Stimulated activated naive CD8-positive, alpha-beta T cell treated with anti-CD3 and anti-CD28 coated beads, Interleukin-15, Interleukin-2, amounts not matched to agents 100 ng/mL and 50 ng/mL, for 24 hours (primary cell): Measurements from ENCODE around the gene PHGDH.
A peak's percentile ranks its signal among the peaks of the same experiment; 100 is the strongest.

Source experiments
- H3K27ac Mint-ChIP-seq: one replicate; pipeline ENCODE4 v1.8.0; 2021; ENCODE audit warnings: mild to moderate bottlenecking, mixed read lengths
- H3K27me3 Mint-ChIP-seq: one replicate; pipeline ENCODE4 v1.8.0; 2021; ENCODE audit warnings: mixed read lengths
- H3K36me3 Mint-ChIP-seq: one replicate; pipeline ENCODE4 v1.8.0; 2021; ENCODE audit warnings: low read depth, mixed read lengths
- H3K4me1 Mint-ChIP-seq: one replicate; pipeline ENCODE4 v1.8.0; 2021; ENCODE audit warnings: low read depth, mixed read lengths
- H3K4me3 Mint-ChIP-seq: one replicate; pipeline ENCODE4 v1.8.0; 2021; ENCODE audit warnings: mild to moderate bottlenecking, mixed read lengths
- H3K9me3 Mint-ChIP-seq: one replicate; pipeline ENCODE4 v1.8.0; 2021; ENCODE audit warnings: mixed read lengths

Gene PHGDH

DNA sequence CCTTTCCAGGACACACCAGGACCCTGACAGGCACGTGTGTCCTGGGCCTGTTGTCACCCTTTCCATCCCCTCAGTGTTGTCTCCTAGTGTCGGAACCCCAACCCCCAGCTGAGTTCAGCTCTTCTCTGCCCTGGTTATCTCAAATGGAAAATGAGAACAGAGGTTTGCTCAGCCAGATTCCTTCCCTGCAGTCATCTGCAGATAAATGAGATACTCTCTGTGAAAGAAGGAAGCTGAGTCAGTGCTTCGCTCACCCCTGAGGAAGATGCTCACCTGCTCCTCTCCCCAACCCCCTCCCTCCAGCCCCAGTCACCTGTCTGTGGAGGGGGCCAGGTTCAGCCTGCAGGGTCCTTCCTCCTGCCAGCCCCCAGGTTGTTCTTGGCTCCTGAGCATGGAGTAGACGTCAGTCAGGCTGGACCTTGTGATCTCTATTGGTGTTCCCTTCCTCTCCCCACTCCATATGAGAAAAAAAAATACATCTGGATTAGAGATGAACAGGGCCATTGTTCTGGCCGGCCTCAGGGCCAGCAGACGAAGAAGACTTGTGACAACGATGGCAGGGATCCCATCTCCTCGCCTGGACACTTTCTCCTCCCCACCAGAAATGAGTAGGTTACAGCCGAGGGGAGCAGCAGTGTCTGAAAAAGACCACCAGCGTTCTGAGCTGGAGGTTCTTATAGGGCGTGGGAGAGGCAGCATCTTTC is 20.9 kb downstream of the PHGDH start:
- no peak overlapping the region for H3K4me3 Mint-ChIP-seq
- peaks cover 46% of the 10 kb centered on the region for H3K36me3 Mint-ChIP-seq
- no peaks in the 10 kb centered on the region for H3K9me3 Mint-ChIP-seq
- H3K4me1 Mint-ChIP-seq = no peaks in the 10 kb centered on the region
- H3K27ac Mint-ChIP-seq = no peak overlapping the region
- H3K27me3 Mint-ChIP-seq = no peaks in the 10 kb centered on the region

DNA sequence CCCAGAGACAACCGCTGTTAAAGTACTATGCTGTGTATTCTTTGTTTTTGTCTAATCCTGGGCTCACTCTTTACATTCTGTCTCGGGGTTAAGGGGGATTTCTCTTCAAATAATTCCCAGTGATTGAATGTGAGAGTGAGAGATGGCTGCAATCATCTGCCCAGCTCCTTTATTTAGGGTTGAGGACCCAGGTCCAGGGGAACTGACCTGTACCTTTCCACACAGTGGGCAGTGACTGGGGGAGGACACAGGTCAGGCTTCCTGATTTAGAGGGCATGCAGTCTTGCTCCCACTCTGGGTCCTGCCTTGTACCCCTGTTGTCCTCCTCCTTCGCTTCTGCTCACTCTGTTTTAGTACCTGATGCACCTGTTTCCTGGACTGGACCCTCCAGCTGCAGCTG is 22.0 kb downstream of the PHGDH start:
- Mint-ChIP-seq H3K27me3 (no peaks in the 10 kb centered on the region), H3K9me3 (no peaks in the 10 kb centered on the region), H3K4me1 (no peaks in the 10 kb centered on the region), H3K27ac (no peak overlapping the region), H3K36me3 (peaks cover 41% of the 10 kb centered on the region), H3K4me3 (no peak overlapping the region)

DNA sequence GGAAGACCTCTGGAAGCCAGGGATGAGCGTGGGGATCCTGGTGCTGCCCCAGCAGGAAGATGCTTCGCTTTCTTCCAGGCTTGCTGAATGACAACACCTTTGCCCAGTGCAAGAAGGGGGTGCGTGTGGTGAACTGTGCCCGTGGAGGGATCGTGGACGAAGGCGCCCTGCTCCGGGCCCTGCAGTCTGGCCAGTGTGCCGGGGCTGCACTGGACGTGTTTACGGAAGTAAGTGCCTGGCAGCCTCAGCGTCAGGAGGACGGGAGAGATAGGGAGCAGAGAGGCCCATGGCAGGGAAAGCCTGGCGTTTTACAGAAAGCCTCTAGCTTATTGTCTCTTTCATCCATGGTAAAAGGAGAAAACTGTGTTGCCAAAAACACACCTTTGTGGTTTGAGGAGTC is 23.5 kb downstream of the PHGDH start:
- Mint-ChIP-seq H3K9me3 (no peaks in the 10 kb centered on the region), H3K36me3 (peaks cover 27% of the 10 kb centered on the region), H3K4me1 (no peaks in the 10 kb centered on the region), H3K27ac (peak overlapping the region; percentile 8), H3K4me3 (no peak overlapping the region), H3K27me3 (no peaks in the 10 kb centered on the region)

DNA sequence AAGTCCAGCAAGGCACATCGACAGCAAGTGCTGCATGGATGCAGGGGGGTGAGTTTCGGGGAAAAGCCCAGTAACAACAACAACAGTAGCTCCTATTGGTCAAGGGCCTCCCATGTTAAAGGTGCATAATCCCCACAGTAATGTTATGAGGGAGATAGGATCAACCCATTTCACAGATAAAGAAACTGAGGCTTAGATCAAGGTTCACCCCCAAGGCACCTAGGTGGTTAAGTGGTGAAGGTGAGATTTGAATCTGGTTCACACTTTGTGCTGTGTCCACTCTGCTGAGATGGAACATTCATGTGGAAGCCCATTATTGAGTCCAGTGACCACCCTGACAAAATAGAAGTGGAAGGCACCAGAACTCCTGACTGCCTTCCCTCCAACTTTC is 24.9 kb downstream of the PHGDH start:
- Mint-ChIP-seq H3K9me3 (no peaks in the 10 kb centered on the region), H3K36me3 (peaks cover 31% of the 10 kb centered on the region), H3K27me3 (no peaks in the 10 kb centered on the region), H3K4me1 (no peaks in the 10 kb centered on the region), H3K4me3 (no peak overlapping the region), H3K27ac (no peak overlapping the region)

DNA sequence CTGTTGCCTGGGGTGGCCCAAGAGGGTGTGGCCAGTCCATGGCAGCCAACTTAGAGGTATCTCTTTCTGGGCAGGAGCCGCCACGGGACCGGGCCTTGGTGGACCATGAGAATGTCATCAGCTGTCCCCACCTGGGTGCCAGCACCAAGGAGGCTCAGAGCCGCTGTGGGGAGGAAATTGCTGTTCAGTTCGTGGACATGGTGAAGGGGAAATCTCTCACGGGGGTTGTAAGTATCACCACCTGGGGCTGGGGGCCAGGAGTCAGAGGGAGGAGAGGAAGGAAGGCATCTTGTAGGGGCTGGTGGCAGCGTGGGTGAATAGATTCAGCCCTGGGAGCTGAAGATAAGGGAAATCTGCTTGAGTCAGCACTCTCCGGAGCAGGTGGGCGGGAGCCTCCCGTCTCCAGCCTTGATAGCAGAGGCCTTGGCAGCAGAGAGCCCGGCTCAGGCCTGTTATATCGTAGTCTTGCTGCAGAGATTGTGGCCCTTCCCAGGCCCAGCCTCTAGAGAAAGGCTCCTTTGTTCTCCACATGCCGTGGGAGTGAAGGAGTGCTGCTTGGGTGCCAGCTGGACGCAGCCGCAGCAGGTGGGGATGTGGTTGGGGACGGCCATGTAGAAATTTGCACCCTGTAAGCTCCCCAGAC is 25.4 kb downstream of the PHGDH start:
- Mint-ChIP-seq H3K27ac (no peak overlapping the region), H3K4me1 (no peaks in the 10 kb centered on the region), H3K27me3 (no peaks in the 10 kb centered on the region), H3K4me3 (no peak overlapping the region), H3K36me3 (peaks cover 33% of the 10 kb centered on the region), H3K9me3 (no peaks in the 10 kb centered on the region)

DNA sequence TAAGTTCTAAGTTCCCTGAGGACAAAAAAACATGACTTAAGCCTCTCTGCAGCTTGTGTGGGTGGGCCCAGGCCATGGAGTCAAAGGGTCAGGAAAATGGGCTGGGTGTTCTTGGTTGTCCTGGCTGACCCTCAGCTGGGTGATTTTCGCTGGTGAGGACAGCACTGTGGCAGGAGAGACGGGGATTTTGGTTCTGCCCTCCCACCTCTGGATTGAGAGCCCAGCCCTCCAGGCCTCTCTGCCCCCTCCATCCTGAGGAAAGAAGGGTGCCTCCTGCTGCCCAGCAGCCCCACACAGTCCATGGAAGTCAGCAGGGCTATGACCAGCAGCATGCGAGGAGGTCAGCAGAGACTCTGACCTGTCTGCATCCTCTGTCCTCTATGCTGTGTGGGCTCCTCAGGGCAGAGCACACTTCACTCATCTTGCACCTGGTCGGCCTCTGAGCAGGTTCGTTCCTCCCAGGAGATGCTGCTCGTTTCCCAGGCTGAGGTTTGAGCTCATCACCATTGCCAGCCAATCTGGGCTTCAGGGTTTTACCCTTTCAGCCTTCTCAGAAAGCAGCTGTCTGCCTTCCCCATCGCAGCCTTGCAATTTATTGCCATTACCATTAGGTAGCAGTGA is 26.5 kb downstream of the PHGDH start:
- Mint-ChIP-seq H3K27me3 (no peaks in the 10 kb centered on the region), H3K4me3 (no peak overlapping the region), H3K27ac (no peak overlapping the region), H3K4me1 (no peaks in the 10 kb centered on the region), H3K36me3 (peaks cover 38% of the 10 kb centered on the region), H3K9me3 (no peaks in the 10 kb centered on the region)

DNA sequence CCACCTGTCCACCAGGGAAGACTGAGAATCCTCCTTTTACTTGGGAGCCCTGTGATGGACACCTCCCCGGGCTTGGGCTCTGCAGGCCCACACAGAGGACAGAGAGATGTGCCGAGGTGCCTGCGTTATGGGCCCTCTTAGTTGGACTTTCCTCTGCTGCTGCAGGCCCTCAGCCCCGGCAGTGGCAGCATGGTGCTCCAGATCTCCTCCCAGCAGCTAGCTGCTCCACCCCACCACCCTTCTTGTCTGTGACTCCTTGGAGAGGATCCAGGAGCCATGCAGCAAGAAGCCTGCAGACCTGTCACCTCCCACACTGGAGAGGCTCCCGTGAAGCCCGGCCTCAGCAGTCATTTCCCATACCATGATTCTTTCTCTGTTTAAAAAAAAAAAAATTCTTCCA is 27.4 kb downstream of the PHGDH start:
- no peaks in the 10 kb centered on the region for H3K27me3 Mint-ChIP-seq
- peaks cover 42% of the 10 kb centered on the region for H3K36me3 Mint-ChIP-seq
- H3K27ac Mint-ChIP-seq = no peak overlapping the region
- H3K4me1 Mint-ChIP-seq = peaks cover 2% of the 10 kb centered on the region
- no peak overlapping the region for H3K4me3 Mint-ChIP-seq
- H3K9me3 Mint-ChIP-seq = no peaks in the 10 kb centered on the region

DNA sequence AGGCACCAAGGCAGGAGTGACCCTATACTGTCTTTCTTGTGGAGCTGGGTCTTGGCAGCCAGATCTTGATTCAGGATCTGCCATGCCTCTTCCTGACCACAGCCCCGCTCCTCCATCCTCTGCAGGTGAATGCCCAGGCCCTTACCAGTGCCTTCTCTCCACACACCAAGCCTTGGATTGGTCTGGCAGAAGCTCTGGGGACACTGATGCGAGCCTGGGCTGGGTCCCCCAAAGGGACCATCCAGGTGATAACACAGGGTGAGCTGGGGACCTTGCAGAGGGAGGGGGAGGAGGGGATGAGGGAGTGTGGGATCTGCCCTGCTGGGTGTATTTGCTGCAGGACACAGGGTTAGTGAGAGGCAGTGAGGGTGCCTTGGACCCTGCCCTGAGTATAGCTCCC is 28.5 kb downstream of the PHGDH start:
- H3K27ac Mint-ChIP-seq = no peak overlapping the region
- H3K4me1 Mint-ChIP-seq = peaks cover 9% of the 10 kb centered on the region
- no peaks in the 10 kb centered on the region for H3K27me3 Mint-ChIP-seq
- H3K9me3 Mint-ChIP-seq = no peaks in the 10 kb centered on the region
- H3K4me3 Mint-ChIP-seq = no peak overlapping the region
- H3K36me3 Mint-ChIP-seq = peaks cover 42% of the 10 kb centered on the region

DNA sequence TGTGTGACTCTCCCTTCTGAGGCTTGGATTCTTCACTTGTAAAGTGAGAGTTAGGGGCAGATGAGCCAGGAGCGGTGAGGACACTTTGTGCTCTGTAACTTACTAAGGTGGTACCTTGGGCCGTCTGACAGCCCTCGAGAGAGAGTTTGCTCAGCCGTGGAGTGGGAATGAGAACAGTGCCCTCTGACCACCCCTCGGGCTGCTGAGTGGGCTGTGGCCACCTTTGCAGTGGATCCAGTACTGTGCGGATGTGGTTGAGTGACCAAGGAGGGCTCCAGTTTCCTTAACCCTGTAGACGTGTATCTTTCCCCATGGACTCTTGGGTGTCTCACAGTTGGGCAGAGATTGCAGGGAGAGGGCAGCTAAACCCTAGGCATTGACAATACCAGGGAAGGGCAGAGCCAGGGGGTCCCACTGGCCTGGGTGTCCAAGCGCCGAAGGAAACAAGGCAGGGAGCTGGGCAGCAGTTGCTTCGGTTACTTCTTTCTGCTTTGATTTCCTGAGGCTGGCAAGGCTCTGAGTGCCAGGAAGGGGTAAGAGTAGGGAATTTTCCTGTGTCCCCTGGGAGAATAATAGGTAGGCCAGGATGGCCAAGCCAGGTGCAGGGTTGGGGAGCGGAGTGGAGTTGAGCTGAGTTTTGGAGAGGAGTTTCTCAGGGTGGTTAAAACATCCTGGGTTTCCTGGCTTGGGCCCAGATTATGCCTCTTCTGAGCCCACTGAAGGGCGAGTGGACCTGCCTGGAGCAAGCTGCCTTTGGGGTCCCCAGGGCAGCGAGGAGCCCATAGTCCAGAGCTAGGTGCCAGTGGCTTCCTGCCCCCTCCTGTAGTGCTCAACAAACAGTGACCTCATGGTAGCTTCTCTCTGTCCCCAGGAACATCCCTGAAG is 29.4 kb downstream of the PHGDH start:
- peaks cover 37% of the 10 kb centered on the region for H3K36me3 Mint-ChIP-seq
- no peak overlapping the region for H3K4me3 Mint-ChIP-seq
- H3K27me3 Mint-ChIP-seq = no peaks in the 10 kb centered on the region
- H3K9me3 Mint-ChIP-seq = no peaks in the 10 kb centered on the region
- H3K4me1 Mint-ChIP-seq = peaks cover 17% of the 10 kb centered on the region
- no peak overlapping the region for H3K27ac Mint-ChIP-seq

DNA sequence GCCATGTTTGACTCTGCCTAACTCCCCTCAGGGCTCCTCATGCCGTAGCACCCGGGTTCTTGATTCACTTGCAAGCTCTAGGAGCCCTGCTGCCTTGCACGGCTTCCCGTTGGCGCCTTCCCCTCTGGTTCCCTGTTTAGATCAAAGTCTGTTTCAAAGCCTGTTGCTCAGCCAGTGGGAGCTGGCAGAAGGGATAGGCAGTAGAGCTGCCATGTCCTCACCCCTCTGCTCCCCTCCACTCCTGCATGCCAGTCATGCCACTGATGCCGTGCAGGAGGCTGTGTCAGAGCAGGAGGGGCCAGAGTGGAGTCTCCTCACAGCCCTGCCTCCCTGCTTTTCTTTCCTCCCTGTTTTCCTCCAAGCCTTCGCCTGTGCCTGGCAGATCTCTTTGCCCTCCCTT is 30.5 kb downstream of the PHGDH start:
- Mint-ChIP-seq H3K4me3 (no peak overlapping the region), H3K9me3 (no peaks in the 10 kb centered on the region), H3K27me3 (no peaks in the 10 kb centered on the region), H3K4me1 (peaks cover 26% of the 10 kb centered on the region), H3K36me3 (peaks cover 35% of the 10 kb centered on the region), H3K27ac (no peak overlapping the region)

DNA sequence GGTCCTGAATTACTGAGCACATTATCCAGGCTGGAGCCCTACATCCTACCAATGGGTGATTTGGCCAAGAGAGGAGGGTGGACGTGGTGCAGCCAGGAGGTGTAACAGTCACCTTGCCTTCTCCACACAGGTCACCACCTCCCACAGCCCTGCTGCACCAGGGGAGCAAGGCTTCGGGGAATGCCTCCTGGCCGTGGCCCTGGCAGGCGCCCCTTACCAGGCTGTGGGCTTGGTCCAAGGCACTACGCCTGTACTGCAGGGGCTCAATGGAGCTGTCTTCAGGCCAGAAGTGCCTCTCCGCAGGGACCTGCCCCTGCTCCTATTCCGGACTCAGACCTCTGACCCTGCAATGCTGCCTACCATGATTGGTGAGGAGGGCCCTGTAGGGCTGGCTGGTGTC is 30.9 kb downstream of the PHGDH start:
- H3K4me3 Mint-ChIP-seq = no peak overlapping the region
- peaks cover 33% of the 10 kb centered on the region for H3K36me3 Mint-ChIP-seq
- H3K4me1 Mint-ChIP-seq = peaks cover 26% of the 10 kb centered on the region
- H3K9me3 Mint-ChIP-seq = no peaks in the 10 kb centered on the region
- no peaks in the 10 kb centered on the region for H3K27me3 Mint-ChIP-seq
- no peak overlapping the region for H3K27ac Mint-ChIP-seq

DNA sequence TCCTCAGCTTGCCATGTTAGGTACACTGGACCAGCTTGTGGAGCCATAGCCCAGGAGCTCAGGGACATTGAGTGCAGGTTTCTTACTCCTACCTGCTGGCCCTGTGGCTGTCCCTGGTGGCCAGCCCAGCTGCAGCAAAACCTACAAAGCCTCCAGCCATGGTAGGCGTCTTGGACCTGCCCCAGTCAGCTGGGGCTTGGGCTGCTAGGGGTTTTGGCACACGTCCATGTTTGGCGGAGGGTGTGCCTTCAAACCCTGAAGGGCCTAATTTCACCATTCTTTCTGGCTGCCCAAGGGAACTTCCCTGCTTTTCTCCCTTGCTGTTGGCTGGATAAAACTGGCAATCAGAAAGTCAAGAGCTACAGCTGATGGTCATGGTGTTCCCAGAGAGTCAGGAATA is 31.6 kb downstream of the PHGDH start:
- Mint-ChIP-seq H3K4me1 (peaks cover 26% of the 10 kb centered on the region), H3K27me3 (no peaks in the 10 kb centered on the region), H3K27ac (no peak overlapping the region), H3K4me3 (no peak overlapping the region), H3K9me3 (no peaks in the 10 kb centered on the region), H3K36me3 (peaks cover 27% of the 10 kb centered on the region)

DNA sequence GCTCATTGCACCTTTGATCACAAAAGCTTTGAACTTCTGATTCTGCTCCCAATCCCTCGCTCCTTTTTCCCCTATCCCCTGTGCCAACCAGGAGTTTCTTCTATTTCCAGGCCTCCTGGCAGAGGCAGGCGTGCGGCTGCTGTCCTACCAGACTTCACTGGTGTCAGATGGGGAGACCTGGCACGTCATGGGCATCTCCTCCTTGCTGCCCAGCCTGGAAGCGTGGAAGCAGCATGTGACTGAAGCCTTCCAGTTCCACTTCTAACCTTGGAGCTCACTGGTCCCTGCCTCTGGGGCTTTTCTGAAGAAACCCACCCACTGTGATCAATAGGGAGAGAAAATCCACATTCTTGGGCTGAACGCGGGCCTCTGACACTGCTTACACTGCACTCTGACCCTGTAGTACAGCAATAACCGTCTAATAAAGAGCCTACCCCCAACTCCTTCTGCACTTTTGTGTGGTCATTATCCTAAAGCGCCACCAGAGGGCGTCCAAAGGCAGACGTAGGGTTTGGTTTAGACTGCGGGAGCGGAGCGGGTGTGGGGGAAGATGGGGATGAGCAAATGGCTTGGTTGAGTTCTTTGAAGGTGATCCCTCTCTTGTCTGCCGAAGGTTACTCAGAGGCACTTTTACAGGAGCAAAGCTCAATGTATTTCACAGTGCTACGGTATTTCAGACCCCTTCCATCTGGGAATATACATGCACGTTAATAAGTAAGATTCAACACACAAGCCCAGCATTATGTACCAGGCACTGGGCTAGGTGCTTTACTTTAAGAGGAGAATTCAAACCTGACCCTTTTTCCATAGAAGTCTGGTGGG is 32.3 kb downstream of the PHGDH start:
- Mint-ChIP-seq H3K27me3 (no peaks in the 10 kb centered on the region), H3K36me3 (peaks cover 27% of the 10 kb centered on the region), H3K4me3 (no peak overlapping the region), H3K27ac (no peak overlapping the region), H3K4me1 (peaks cover 26% of the 10 kb centered on the region), H3K9me3 (no peaks in the 10 kb centered on the region)

DNA sequence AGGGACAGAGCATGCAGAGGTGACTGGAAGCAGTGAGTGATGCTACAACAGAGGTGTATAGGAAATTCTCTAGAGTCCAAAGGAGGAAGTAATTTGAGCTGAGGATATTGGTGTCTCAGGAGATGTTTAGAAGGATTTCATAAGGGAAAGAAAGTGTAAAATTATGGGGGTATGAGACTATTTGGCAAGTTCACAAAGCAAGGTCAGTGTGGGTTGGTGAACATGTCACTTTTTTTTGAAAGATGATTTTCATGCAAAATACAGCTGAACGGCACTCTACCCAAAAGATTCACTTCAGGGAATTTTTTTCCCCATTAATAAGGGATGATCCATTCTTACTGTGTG is 32.8 kb downstream of the PHGDH start:
- no peak overlapping the region for H3K27ac Mint-ChIP-seq
- H3K36me3 Mint-ChIP-seq = peaks cover 27% of the 10 kb centered on the region
- H3K9me3 Mint-ChIP-seq = no peaks in the 10 kb centered on the region
- H3K4me1 Mint-ChIP-seq = peaks cover 26% of the 10 kb centered on the region
- H3K27me3 Mint-ChIP-seq = no peaks in the 10 kb centered on the region
- no peak overlapping the region for H3K4me3 Mint-ChIP-seq
